B cell (primary cell): ENCODE measurements around the gene LYG1. TPM values are rescaled to one million over a fixed set of nuclear protein-coding genes. Genes with fewer than 3 reads are reported as not detected.
"Not testable (repeated sequence)": the region's sequence is repeated elsewhere in the genome, so short reads cannot be mapped to it uniquely, and the experiment has no call there.

Experiments used
- ATAC-seq: fragments of 200-7000 bp; cut with Tn5 transposase; one replicate; pipeline ENCODE4 v1.10.0; 2021; ENCODE audit warnings: low read depth, mild to moderate bottlenecking, moderate number of reproducible peaks, moderate library complexity
- CTCF ChIA-PET: fragments of 350-600 bp; sonication (Branson Sonifier 250); formaldehyde crosslinking; loops from one replicate; lab custom pipeline; 2021; ENCODE audit warnings: antibody characterized with exemption, inconsistent platforms; lab: Charles Lee
- POLR2A ChIA-PET: fragments of 350-600 bp; sonication (Branson Sonifier 250); formaldehyde crosslinking; loops from one replicate; lab custom pipeline; 2021; ENCODE audit warnings: antibody characterized with exemption; lab: Charles Lee
- DNase-seq: peaks from one replicate; pipeline ENCODE4 v3.0.0; 2013
- H2AFZ ChIP-seq: 2 replicates; pipeline ENCODE4 v1.6.1; 2012; ENCODE audit warnings: mild to moderate bottlenecking, low read depth, low read length; ENCODE audit not compliant: insufficient read depth, poor library complexity, severe bottlenecking
- H3K27ac ChIP-seq, 2 donors: 1 replicate in 1 of 2; 2 replicates in 1 of 2; pipeline ENCODE4 v1.5.1; 2012 to 2013; ENCODE audit warnings: low read length in 2 of 2, mild to moderate bottlenecking in 2 of 2, moderate library complexity in 1 of 2
- H3K27me3 ChIP-seq, 4 experiments: fragments of 200-600 bp in 1 of 4; sonication (generic) in 1 of 4; replicated peaks in 1 of 4; 1 replicate in 2 of 4; 2 replicates in 2 of 4; pipeline versions ENCODE4 v1.6.1 to v1.7.0; 2013 to 2016; ENCODE audit warnings: low read length in 3 of 4, mild to moderate bottlenecking in 2 of 4, mixed read lengths in 1 of 4, moderate library complexity in 1 of 4; ENCODE audit not compliant: insufficient read depth in 4 of 4, control insufficient read depth in 3 of 4; ENCODE audit errors: control extremely low read depth in 1 of 4
- H3K36me3 ChIP-seq, 2 experiments: replicated peaks in 1 of 2; 1 replicate in 1 of 2; 2 replicates in 1 of 2; pipeline versions ENCODE4 v1.6.1 to v1.7.1; 2013; ENCODE audit warnings: low read length in 1 of 2; ENCODE audit not compliant: insufficient read depth in 2 of 2, control insufficient read depth in 1 of 2; ENCODE audit errors: control extremely low read depth in 1 of 2, extremely low read depth in 1 of 2
- H3K4me1 ChIP-seq, 2 donors: fragments of 200-600 bp in 1 of 2; sonication (generic) in 1 of 2; 1 replicate in 1 of 2; 2 replicates in 1 of 2; pipeline versions ENCODE4 v1.5.1 to v1.6.1; 2013 to 2017; ENCODE audit warnings: low read length in 2 of 2; ENCODE audit not compliant: control insufficient read depth in 2 of 2, insufficient read depth in 2 of 2
- H3K4me2 ChIP-seq: replicated peaks from 2 replicates; pipeline ENCODE3; 2012; ENCODE audit warnings: mild to moderate bottlenecking, low read depth, low read length; ENCODE audit not compliant: poor library complexity, severe bottlenecking
- H3K4me3 ChIP-seq, 5 experiments: fragments of 200-600 bp in 1 of 5; sonication (generic) in 1 of 5; 1 replicate in 3 of 5; 2 replicates in 2 of 5; pipeline versions ENCODE4 v1.5.1 to v1.7.0; 2011 to 2016; ENCODE audit warnings: low read length in 4 of 5, mild to moderate bottlenecking in 4 of 5, low read depth in 2 of 5, control low read depth in 1 of 5, moderate library complexity in 1 of 5; ENCODE audit not compliant: insufficient read depth in 1 of 5; ENCODE audit errors: control extremely low read depth in 1 of 5, extremely low read depth in 1 of 5
- H3K79me2 ChIP-seq: fragments of 200-600 bp; sonication (generic); one replicate; pipeline ENCODE4 v1.6.0; 2016; ENCODE audit warnings: low read length; ENCODE audit not compliant: control insufficient read depth, insufficient read depth
- H3K9ac ChIP-seq: fragments of 200-600 bp; sonication (generic); 2 replicates; pipeline ENCODE4 v1.6.1; 2017; ENCODE audit warnings: mild to moderate bottlenecking, low read length, moderate library complexity
- H3K9me3 ChIP-seq, 3 donors: one replicate each; pipeline versions ENCODE4 v1.6.1 to v1.7.1; 2013; ENCODE audit warnings: low read length in 2 of 3; ENCODE audit not compliant: control insufficient read depth in 2 of 3, insufficient read depth in 1 of 3; ENCODE audit errors: control extremely low read depth in 1 of 3
- H4K20me1 ChIP-seq: 2 replicates; pipeline ENCODE4 v1.6.0; 2012; ENCODE audit warnings: mild to moderate bottlenecking, low read length; ENCODE audit not compliant: insufficient read depth, control insufficient read depth, poor library complexity, severe bottlenecking
- H3K27ac Mint-ChIP-seq: one replicate; pipeline ENCODE4 v1.8.0; 2021; ENCODE audit warnings: mixed read lengths
- H3K27me3 Mint-ChIP-seq: one replicate; pipeline ENCODE4 v1.8.0; 2021; ENCODE audit warnings: mixed read lengths
- H3K4me1 Mint-ChIP-seq: one replicate; pipeline ENCODE4 v1.8.0; 2021; ENCODE audit warnings: mixed read lengths
- H3K4me3 Mint-ChIP-seq: one replicate; pipeline ENCODE4 v1.8.0; 2021; ENCODE audit warnings: mixed read lengths
- H3K9me3 Mint-ChIP-seq: one replicate; pipeline ENCODE4 v1.8.0; 2022; ENCODE audit warnings: mixed read lengths; ENCODE audit not compliant: insufficient read depth
- EZH2 ChIP-seq: IDR thresholded peaks from 2 replicates; pipeline ENCODE4 v1.6.1; 2012; ENCODE audit warnings: borderline replicate concordance, low read depth, mild to moderate bottlenecking, moderate library complexity, low read length; ENCODE audit not compliant: insufficient read depth, poor library complexity, severe bottlenecking
- WGBS: methylation state at CpG from one replicate; pipeline ENCODE4 v1.1.5; 2013; ENCODE audit warnings: missing lambda C conversion rate; ENCODE audit not compliant: insufficient coverage; 5-methylcytosine and 5-hydroxymethylcytosine counted together
- intact Hi-C: fragments of 100-400 bp; cut with micrococcal nuclease; formaldehyde crosslinking; loops from one replicate; pipeline ENCODE4 v1.10.0; 2022
- polyA plus RNA-seq: library from polyadenylated mRNA; depleted of rRNA; stranded (reverse); fragments of >200 nt; gene quantifications from 2 replicates; pipeline ENCODE4 v1.2.3, GENCODE V29; 2012
- total RNA-seq, 2 donors: library from RNA; stranded (reverse); fragments of 120-200 nt in 1 of 2; gene quantifications; 1 replicate in 1 of 2; 2 replicates in 1 of 2; pipeline versions ENCODE4 v1.2.3 to v1.2.4, GENCODE V29; 2013 to 2022
- TF ChIP-seq, protein P1 (sequence below): fragments of 200-600 bp; IDR thresholded peaks from one replicate; pipeline ENCODE4 v1.8.0; 2022; ENCODE audit warnings: antibody characterized with exemption, mild to moderate bottlenecking

Gene LYG1
- total and polyA plus RNA-seq, 2 donors (not counting 1 experiment from before 2014, with no cell fraction given): 3.0 to 4.5 TPM

DNA sequence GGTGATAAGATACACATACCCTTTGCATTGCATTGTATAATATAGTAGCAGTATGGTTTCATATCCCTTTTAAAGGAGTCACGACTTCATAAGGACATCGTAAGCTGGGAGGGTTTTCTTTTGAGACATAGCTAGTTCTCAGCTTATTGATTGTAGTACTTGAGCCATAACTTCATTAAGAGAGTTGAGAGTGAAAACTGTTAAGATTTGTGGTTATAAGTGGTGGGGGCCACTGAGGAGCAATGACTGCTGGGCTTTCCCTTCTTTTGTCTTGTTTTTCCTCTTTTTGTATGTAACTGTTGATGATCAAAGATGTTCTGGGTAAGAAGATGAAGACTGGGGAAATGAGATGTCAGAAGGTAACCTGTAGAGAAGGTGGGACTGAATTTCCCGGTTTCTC, 47.2 kb upstream of the LYG1 start:
- H3K27ac Mint-ChIP-seq: peak overlapping the region; percentile 54
- peak overlapping the region in 1 of 2 donors; percentile 1 for H3K27ac ChIP-seq
- no peaks in the 10 kb centered on the region for H3K36me3 ChIP-seq
- no peak for TF ChIP-seq EZH2
- TF ChIP-seq, protein P1, sequence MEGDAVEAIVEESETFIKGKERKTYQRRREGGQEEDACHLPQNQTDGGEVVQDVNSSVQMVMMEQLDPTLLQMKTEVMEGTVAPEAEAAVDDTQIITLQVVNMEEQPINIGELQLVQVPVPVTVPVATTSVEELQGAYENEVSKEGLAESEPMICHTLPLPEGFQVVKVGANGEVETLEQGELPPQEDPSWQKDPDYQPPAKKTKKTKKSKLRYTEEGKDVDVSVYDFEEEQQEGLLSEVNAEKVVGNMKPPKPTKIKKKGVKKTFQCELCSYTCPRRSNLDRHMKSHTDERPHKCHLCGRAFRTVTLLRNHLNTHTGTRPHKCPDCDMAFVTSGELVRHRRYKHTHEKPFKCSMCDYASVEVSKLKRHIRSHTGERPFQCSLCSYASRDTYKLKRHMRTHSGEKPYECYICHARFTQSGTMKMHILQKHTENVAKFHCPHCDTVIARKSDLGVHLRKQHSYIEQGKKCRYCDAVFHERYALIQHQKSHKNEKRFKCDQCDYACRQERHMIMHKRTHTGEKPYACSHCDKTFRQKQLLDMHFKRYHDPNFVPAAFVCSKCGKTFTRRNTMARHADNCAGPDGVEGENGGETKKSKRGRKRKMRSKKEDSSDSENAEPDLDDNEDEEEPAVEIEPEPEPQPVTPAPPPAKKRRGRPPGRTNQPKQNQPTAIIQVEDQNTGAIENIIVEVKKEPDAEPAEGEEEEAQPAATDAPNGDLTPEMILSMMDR: no peak
- no peaks in the 10 kb centered on the region for H3K27me3 ChIP-seq
- intact Hi-C loops: no loop called here
- H3K4me2 ChIP-seq: no peak overlapping the region
- H4K20me1 ChIP-seq: peaks cover 36% of the 10 kb centered on the region
- POLR2A ChIA-PET: no interaction called here
- peaks cover 91% of the 10 kb centered on the region for H3K79me2 ChIP-seq
- H3K9ac ChIP-seq: no peak overlapping the region
- H3K4me3 ChIP-seq: no peak overlapping the region
- CTCF ChIA-PET: no interaction called here
- H3K27me3 Mint-ChIP-seq: no peaks in the 10 kb centered on the region
- 67% methylated on average over 1 of the region's 3 CpGs for WGBS
- DNase-seq: no peak
- H3K9me3 ChIP-seq: no peaks in the 10 kb centered on the region
- H3K9me3 Mint-ChIP-seq: no peaks in the 10 kb centered on the region
- no peak for ATAC-seq
- H2AFZ ChIP-seq: no peak overlapping the region
- peaks cover 5 to 20% of the 10 kb centered on the region in 2 donors for H3K4me1 ChIP-seq
- H3K4me1 Mint-ChIP-seq: peaks cover 44% of the 10 kb centered on the region
- no peak overlapping the region for H3K4me3 Mint-ChIP-seq

GRCh38 chr2:99346218-99346617, 45.2 kb upstream of the LYG1 start:
- H3K27me3 ChIP-seq: no peaks in the 10 kb centered on the region
- no peaks in the 10 kb centered on the region for H3K9me3 Mint-ChIP-seq
- H4K20me1 ChIP-seq: peaks cover 27% of the 10 kb centered on the region
- H3K4me1 ChIP-seq: peaks cover 5 to 17% of the 10 kb centered on the region in 2 donors
- TF ChIP-seq, protein P1: no peak
- no peak for TF ChIP-seq EZH2
- POLR2A ChIA-PET: interaction anchor here (0.7 kb wide), 1 partner anchor 9 kb away, joined by 7 read pairs; the partner anchor contains the start of gene EIF5B
- intact Hi-C loops: no loop called here
- no peak overlapping the region for H3K4me2 ChIP-seq
- no peak overlapping the region for H3K9ac ChIP-seq
- H3K4me1 Mint-ChIP-seq: peaks cover 38% of the 10 kb centered on the region
- H3K4me3 Mint-ChIP-seq: no peak overlapping the region
- no peaks in the 10 kb centered on the region for H3K36me3 ChIP-seq
- no peaks in the 10 kb centered on the region for H3K9me3 ChIP-seq
- CTCF ChIA-PET: no interaction called here
- H3K27ac ChIP-seq: no peak overlapping the region
- DNase-seq (no peak), ATAC-seq (no peak)
- no peak overlapping the region for H3K4me3 ChIP-seq
- H3K79me2 ChIP-seq: peaks cover 93% of the 10 kb centered on the region
- H2AFZ ChIP-seq: no peak overlapping the region
- H3K27ac Mint-ChIP-seq: no peak overlapping the region
- no peaks in the 10 kb centered on the region for H3K27me3 Mint-ChIP-seq

- WGBS: 100% methylated on average over 5 of the region's 7 CpGs
- intact Hi-C loops, H3K36me3 ChIP-seq, H3K9me3 ChIP-seq, DNase-seq, H3K27ac Mint-ChIP-seq, H3K4me3 Mint-ChIP-seq, H3K4me3 ChIP-seq, H3K27me3 Mint-ChIP-seq, H2AFZ ChIP-seq, H3K9me3 Mint-ChIP-seq, H3K9ac ChIP-seq, CTCF ChIA-PET, H3K27ac ChIP-seq, POLR2A ChIA-PET, H3K4me1 ChIP-seq, H3K4me2 ChIP-seq, ATAC-seq, H3K27me3 ChIP-seq: not testable (repeated sequence)
- Histone ChIP-seq H3K79me2 (peaks cover 93% of the 10 kb centered on the region), H4K20me1 (peaks cover 29% of the 10 kb centered on the region)
- peaks cover 33% of the 10 kb centered on the region for H3K4me1 Mint-ChIP-seq
Measured at GRCh38 chr2:99345446-99345845, 44.4 kb upstream of the LYG1 start.
